Measurements from ENCODE around the gene SALL1. TPM values are rescaled to one million over a fixed set of nuclear protein-coding genes. Genes with fewer than 3 reads are reported as not detected.

SALL1 gene
- total and polyA plus RNA-seq, 4 donors = 0.06 TPM; not detected in 3

DNA sequence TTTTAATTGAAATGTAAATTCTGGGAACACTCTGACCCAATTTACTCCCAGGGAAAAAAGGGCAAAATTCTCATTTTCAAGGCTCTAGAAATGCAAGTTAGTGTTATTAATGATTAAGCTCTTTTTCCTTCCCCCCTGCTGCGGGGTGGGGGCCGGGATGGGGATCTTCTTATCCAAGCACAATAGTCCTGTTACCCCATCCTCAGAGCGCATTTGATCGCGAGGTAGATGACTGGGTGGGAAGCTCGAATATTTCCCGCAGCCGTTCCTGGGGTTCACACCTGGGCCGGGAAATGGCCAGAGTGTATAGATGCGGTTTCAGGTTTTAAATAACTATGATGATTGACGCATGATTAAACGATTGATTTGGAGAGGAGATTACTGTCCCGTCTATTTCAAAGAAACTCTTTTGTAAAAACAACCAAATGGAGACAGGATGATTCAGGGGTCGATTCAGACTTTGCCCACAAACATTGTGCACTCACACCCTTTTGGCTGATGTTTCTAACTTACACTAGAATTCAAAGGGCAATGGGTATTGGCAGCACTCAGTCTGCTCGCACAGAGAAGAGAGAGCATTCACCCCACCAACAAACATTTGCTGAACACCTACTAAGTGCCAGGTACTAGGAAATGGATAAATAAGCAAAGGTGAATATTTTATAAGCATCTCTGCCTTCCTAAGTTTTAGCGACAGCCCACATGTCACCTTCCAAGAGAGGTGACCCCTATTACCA lies 55.0 kb downstream of the SALL1 start:
- TF ChIP-seq, protein P1, sequence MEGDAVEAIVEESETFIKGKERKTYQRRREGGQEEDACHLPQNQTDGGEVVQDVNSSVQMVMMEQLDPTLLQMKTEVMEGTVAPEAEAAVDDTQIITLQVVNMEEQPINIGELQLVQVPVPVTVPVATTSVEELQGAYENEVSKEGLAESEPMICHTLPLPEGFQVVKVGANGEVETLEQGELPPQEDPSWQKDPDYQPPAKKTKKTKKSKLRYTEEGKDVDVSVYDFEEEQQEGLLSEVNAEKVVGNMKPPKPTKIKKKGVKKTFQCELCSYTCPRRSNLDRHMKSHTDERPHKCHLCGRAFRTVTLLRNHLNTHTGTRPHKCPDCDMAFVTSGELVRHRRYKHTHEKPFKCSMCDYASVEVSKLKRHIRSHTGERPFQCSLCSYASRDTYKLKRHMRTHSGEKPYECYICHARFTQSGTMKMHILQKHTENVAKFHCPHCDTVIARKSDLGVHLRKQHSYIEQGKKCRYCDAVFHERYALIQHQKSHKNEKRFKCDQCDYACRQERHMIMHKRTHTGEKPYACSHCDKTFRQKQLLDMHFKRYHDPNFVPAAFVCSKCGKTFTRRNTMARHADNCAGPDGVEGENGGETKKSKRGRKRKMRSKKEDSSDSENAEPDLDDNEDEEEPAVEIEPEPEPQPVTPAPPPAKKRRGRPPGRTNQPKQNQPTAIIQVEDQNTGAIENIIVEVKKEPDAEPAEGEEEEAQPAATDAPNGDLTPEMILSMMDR (IDR thresholded peaks at IDR 0.05; ENCODE audit: control extremely low read depth, extremely low read depth) = no peak

DNA sequence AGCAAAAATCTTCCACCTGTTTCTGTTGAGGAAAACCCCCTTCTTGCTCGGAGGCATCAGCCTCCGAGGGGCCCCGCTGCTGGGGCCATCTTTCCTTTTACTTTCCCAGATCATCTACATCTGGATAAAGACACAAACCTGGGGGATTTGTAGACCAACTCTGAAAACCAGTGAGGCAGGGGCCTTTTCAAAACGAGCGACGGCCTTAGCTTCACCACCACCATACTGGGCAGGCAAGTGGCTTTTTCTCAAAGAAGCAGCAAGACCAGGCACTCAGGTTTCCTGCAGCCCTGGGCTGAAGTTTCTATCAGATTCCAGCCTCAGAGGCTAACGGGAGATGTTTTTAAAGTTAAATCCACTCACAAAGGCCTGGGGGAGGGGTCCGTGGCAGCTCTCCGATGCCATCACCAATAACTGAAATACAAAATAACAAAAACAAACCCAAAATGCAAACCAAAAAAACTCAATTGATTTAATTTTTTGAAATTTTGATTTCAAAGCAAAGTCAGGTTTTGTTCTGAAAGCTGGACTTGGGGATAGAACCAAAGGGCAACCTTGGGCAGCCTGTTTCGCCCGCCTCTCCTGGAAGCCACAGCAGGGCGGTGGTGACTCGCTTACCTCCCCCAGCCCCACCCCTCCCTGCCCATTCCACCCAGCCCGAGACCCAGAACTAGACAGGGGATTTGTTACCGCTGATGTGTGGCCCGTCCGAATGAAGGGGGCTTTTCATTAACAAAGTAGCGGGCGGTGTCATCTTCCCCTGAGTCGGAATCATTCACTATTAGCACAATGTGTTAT lies 55.8 kb downstream of the SALL1 start:
- H3K4me3 ChIP-seq = no peak overlapping the region
- no peak for ATAC-seq (ENCODE audit: insufficient read depth, low FRiP score)
- DNase-seq = no peak
- no peaks in the 10 kb centered on the region for H3K36me3 ChIP-seq (ENCODE audit: control insufficient read depth in 4 of 4, insufficient read depth in 4 of 4, low read length in 4 of 4)
- no peaks in the 10 kb centered on the region for H3K4me1 ChIP-seq (ENCODE audit: control insufficient read depth in 5 of 5, insufficient read depth in 5 of 5, low read length in 5 of 5)
- H3K9ac ChIP-seq (ENCODE audit: insufficient read depth in 1 of 2, low read length in 2 of 2) = no peak overlapping the region
- TF ChIP-seq, protein P1 (IDR thresholded peaks at IDR 0.05; ENCODE audit: control extremely low read depth, extremely low read depth) = no peak
- peaks cover 0 to 27% (median 12%) of the 10 kb centered on the region in 3 donors for H3K27me3 ChIP-seq (ENCODE audit: control insufficient read depth in 3 of 3, insufficient read depth in 3 of 3, low read length in 2 of 3)
- H3K9me3 ChIP-seq (ENCODE audit: control insufficient read depth in 4 of 4, insufficient read depth in 3 of 4, low read length in 3 of 4) = peaks cover 0 to 12% (median 2%) of the 10 kb centered on the region in 4 donors
- H3K27ac ChIP-seq (ENCODE audit: low read depth in 1 of 2, low read length in 1 of 2) = no peak overlapping the region
- whole genome bisulfite sequencing, 2 donors = 39 to 46% methylated on average over 20 of the region's 20 CpGs

More for the DNA sequence above, 55.0 kb downstream of the SALL1 start:
- Histone ChIP-seq H3K9ac (ENCODE audit: insufficient read depth in 1 of 2, low read length in 2 of 2) (no peak overlapping the region), H3K36me3 (ENCODE audit: control insufficient read depth in 4 of 4, insufficient read depth in 4 of 4, low read length in 4 of 4) (no peaks in the 10 kb centered on the region), H3K9me3 (ENCODE audit: control insufficient read depth in 4 of 4, insufficient read depth in 3 of 4, low read length in 3 of 4) (peaks cover 0 to 12% (median 2%) of the 10 kb centered on the region in 4 donors), H3K27me3 (ENCODE audit: control insufficient read depth in 3 of 3, insufficient read depth in 3 of 3, low read length in 2 of 3) (peaks cover 0 to 27% (median 12%) of the 10 kb centered on the region in 3 donors), H3K27ac (ENCODE audit: low read depth in 1 of 2, low read length in 1 of 2) (no peak overlapping the region), H3K4me1 (ENCODE audit: control insufficient read depth in 5 of 5, insufficient read depth in 5 of 5, low read length in 5 of 5) (no peaks in the 10 kb centered on the region), H3K4me3 (no peak overlapping the region)
- WGBS, 2 donors = 45 to 52% methylated on average over 16 of the region's 16 CpGs
- DNase-seq = no peak
- ATAC-seq (ENCODE audit: insufficient read depth, low FRiP score) = no peak

DNA sequence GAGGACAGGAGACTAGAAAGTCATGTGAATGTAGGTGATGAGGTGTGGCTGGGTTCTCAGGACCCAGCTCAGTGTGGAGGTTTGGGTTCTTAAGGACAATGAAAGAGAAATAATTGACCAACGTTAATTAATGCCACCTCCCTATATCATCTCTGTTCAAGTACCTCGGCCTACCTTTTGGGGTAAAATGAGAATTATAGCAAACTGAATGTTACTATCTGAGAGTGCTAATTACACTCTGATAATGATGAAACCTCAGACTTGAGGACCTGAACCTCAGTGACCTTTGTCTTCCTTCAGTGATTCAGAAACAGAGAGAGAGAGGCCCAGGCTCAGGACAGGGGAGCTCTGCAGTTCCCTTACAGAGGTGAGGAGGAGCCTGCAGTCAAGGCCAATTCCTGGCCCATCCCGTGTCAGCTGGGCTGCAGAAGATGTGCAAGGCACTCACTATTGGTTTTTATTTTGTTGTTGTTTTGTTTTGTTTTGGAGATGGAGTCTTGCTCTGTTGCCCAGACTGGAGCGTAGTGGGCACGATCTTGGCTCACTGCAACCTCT lies 57.3 kb downstream of the SALL1 start:
- no peak overlapping the region for H3K9ac ChIP-seq (ENCODE audit: insufficient read depth in 1 of 2, low read length in 2 of 2)

More for the DNA sequence above, 57.3 kb downstream of the SALL1 start:
- DNase-seq (no peak), ATAC-seq (ENCODE audit: insufficient read depth, low FRiP score) (no peak)
- WGBS, 2 donors = 68 to 74% methylated on average over 5 of the region's 5 CpGs
- peaks cover 0 to 8% (median 2%) of the 10 kb centered on the region in 4 donors for H3K9me3 ChIP-seq (ENCODE audit: control insufficient read depth in 4 of 4, insufficient read depth in 3 of 4, low read length in 3 of 4)
- H3K4me1 ChIP-seq (ENCODE audit: control insufficient read depth in 5 of 5, insufficient read depth in 5 of 5, low read length in 5 of 5) = no peaks in the 10 kb centered on the region
- no peaks in the 10 kb centered on the region for H3K36me3 ChIP-seq (ENCODE audit: control insufficient read depth in 4 of 4, insufficient read depth in 4 of 4, low read length in 4 of 4)
- no peak overlapping the region for H3K27ac ChIP-seq (ENCODE audit: low read depth in 1 of 2, low read length in 1 of 2)
- peaks cover 0 to 27% (median 12%) of the 10 kb centered on the region in 3 donors for H3K27me3 ChIP-seq (ENCODE audit: control insufficient read depth in 3 of 3, insufficient read depth in 3 of 3, low read length in 2 of 3)
- H3K4me3 ChIP-seq = no peak overlapping the region
- TF ChIP-seq, protein P1 (IDR thresholded peaks at IDR 0.05; ENCODE audit: control extremely low read depth, extremely low read depth) = no peak

All from lung (tissue), 12 donors.